ENCODE data around the gene PARP6. TPM values are rescaled to one million over a fixed set of nuclear protein-coding genes. Genes with fewer than 3 reads are reported as not detected.

PARP6 gene
- total and polyA plus RNA-seq, 2 of the 8 experiments (the other 6 are each of a cell fraction or from before 2014, with no cell fraction given), result 39.8 to 45.3 TPM

DNA sequence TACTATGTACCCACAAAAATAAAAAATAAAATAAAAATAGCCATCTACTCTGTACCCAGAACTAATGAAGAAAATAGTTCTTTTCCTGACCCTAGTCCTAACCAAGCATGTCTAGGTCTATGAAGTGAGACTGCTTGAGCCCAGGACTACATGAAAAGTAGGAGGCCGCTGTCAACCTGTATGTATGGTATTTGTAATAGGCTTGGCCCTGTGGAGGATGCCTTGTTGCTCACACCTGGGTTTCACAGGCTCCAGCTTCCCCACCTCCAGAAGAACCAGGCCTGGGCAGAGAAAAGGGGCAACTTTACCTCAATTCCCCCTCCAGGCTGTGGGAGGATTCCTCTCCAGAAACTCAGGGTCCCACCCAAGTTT lies 34.5 kb downstream of the PARP6 start (continued):
- TF ChIP-seq CEBPB (IDR thresholded peaks at IDR 0.05; ENCODE audit: low read depth, low read length), result no peak
- TF ChIP-seq RXRA (IDR thresholded peaks at IDR 0.05; ENCODE audit: insufficient read depth, low read depth, low read length), result no peak
- no peak for TF ChIP-seq CREB1 (IDR thresholded peaks at IDR 0.05)
- no peak for TF ChIP-seq GTF2F1 (IDR thresholded peaks at IDR 0.05; ENCODE audit: borderline replicate concordance, low read depth, low read length)
- TF ChIP-seq HDAC6 (IDR thresholded peaks at IDR 0.05; ENCODE audit: low read depth, low read length), result no peak
- TF ChIP-seq GABPA (IDR thresholded peaks at IDR 0.05; ENCODE audit: borderline replicate concordance, insufficient read depth, low read length), result no peak

All from H1 (cell line).